ENCODE results near the gene GFM2. TPM values are rescaled to one million over a fixed set of nuclear protein-coding genes. Genes with fewer than 3 reads are reported as not detected.
A peak's percentile ranks its signal among the peaks of the same experiment; 100 is the strongest.
"Not testable (repeated sequence)": the region's sequence is repeated elsewhere in the genome, so short reads cannot be mapped to it uniquely, and the experiment has no call there.

Gene GFM2, protein sequence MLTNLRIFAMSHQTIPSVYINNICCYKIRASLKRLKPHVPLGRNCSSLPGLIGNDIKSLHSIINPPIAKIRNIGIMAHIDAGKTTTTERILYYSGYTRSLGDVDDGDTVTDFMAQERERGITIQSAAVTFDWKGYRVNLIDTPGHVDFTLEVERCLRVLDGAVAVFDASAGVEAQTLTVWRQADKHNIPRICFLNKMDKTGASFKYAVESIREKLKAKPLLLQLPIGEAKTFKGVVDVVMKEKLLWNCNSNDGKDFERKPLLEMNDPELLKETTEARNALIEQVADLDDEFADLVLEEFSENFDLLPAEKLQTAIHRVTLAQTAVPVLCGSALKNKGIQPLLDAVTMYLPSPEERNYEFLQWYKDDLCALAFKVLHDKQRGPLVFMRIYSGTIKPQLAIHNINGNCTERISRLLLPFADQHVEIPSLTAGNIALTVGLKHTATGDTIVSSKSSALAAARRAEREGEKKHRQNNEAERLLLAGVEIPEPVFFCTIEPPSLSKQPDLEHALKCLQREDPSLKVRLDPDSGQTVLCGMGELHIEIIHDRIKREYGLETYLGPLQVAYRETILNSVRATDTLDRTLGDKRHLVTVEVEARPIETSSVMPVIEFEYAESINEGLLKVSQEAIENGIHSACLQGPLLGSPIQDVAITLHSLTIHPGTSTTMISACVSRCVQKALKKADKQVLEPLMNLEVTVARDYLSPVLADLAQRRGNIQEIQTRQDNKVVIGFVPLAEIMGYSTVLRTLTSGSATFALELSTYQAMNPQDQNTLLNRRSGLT
- total RNA-seq, result 66.4 TPM

GRCh38 chr5:74766849-74767578, at the start of gene GFM2, which contains the start of gene NSA2:
Gene GFM2 (minus strand): TSS chr5:74767117. CDS start chr5:74763742, 3,375 bp downstream.
Gene NSA2 (plus strand): TSS chr5:74767249. CDS start chr5:74767361, 112 bp downstream.
- DNase-seq (ENCODE audit: low spot score in 2 of 2), result peak; percentile 60 to 75
- no peak for FAIRE-seq

- no peak for FAIRE-seq
- no peak for DNase-seq (ENCODE audit: low spot score in 2 of 2)
These were observed 44.0 kb upstream of the GFM2 start for GRCh38 chr5:74810915-74811314.

DNA sequence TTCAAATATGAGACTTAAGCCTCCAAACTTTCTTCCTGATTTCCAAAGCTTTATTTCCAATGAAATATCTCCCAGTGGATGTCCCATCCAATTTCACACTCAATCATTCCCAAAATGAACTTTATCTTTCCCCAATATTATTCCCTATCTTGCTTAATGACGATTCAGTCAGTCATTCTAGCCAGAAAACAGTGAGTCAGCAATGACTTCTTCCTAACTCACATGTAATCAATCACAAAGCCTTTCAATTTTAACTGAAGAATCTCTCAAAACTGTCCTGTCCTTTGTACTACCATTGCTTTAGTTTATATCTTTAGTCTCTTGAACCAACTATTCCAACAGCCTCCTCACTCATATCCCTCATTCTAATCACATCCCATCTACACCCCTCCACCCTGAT, 35.0 kb upstream of the GFM2 start:
- FAIRE-seq, result no peak
- no peak for DNase-seq (ENCODE audit: low spot score in 2 of 2)

- no peak for FAIRE-seq
- no peak for DNase-seq (ENCODE audit: low spot score in 2 of 2)
These were observed 34.3 kb upstream of the GFM2 start for GRCh38 chr5:74801197-74801596.

- FAIRE-seq (no peak), DNase-seq (ENCODE audit: low spot score in 2 of 2) (no peak)
These were observed 32.3 kb upstream of the GFM2 start for GRCh38 chr5:74798977-74799911.

- not testable (repeated sequence) for DNase-seq (ENCODE audit: low spot score in 2 of 2)
- peak; percentile 8 for FAIRE-seq
These were observed 24.8 kb upstream of the GFM2 start for GRCh38 chr5:74791669-74792068.

DNA sequence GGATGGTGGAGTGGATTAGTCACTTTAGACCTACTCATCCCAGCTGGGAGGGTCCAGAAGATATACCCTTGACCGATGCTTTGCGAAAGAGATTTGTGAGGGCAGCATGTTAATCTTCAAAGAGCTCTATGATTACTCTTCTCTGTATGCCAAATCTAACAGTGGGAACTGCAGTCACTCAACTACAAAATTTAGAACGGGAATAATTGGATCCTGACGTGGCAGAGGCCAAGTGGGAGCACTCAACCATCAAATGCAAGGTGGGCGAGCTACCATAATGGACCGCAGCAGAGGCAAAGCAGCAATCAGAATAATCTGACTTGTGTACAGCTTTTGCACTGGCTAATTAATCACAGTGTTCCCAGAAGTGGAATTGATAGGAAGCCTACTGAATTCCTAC, 20.5 kb upstream of the GFM2 start:
- DNase-seq (ENCODE audit: low spot score in 2 of 2), result no peak
- no peak for FAIRE-seq

DNA sequence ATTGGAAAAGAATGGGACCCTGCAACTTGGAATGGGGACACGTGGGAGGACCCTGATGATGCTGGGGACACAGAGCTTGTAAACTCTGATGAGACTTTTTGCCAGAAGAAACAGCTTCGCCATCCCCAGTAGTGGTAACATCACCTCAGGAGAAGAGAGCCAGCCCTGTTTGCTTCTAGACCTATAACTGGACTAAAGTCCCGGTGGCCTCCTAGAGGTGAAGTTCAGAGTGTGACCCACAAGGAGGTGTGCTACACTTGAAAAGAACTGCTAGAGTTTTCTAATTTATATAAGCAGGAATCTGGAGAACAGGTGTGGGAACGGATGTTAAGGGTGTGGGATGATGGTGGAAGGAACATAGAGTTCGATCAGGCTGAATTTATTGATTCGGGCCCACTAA, 19.9 kb upstream of the GFM2 start:
- DNase-seq (ENCODE audit: low spot score in 2 of 2) (no peak), FAIRE-seq (no peak)

GRCh38 chr5:74778609-74779008, 11.7 kb upstream of the GFM2 start:
- DNase-seq (ENCODE audit: low spot score in 2 of 2) (no peak), FAIRE-seq (no peak)

GRCh38 chr5:74772359-74772758, 5.4 kb upstream of the GFM2 start:
- DNase-seq (ENCODE audit: low spot score in 2 of 2) (no peak), FAIRE-seq (no peak)

DNA sequence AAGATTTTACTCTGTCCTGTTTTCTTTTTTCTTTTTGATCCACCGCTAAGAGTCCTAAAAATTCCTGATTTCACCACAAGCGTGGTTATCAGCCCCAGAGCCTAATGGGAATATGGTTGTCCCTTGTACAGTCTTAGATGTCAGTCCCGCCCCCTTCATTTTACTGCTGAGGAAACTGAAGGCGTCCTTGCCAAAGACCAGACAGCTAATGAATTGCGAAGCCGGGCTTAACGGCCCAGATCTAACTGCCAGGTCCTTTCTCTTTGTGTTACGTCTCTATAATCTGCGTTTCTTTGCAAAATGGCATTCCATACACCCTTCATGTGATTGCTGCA, 629 bp upstream of the GFM2 start:
- DNase-seq (ENCODE audit: low spot score in 2 of 2) (peak in 1 of 2 donors; percentile 17), FAIRE-seq (no peak)

DNA sequence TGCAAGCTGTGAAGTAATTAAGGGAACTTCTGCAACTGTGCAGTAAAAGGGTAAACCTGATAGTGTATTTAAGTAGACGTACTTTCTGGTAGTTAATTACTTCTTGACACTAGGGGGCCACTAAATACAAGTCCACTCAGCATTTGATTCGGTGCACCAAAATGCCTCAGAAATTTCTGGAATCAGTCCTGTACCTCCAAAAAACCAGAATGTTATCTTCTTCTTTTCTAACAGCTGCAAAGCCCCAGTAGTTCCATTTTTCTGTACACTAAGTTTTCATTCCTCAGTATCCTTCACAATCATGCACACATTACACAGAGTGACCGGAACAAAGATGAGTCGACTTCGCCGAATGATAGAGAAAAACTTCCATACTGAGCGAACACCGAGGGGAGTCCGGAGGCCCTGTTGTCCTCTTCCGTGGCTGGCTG, 484 bp downstream of the GFM2 start:
- FAIRE-seq (no peak), DNase-seq (ENCODE audit: low spot score in 2 of 2) (peak in 1 of 2 donors; percentile 47)

DNA sequence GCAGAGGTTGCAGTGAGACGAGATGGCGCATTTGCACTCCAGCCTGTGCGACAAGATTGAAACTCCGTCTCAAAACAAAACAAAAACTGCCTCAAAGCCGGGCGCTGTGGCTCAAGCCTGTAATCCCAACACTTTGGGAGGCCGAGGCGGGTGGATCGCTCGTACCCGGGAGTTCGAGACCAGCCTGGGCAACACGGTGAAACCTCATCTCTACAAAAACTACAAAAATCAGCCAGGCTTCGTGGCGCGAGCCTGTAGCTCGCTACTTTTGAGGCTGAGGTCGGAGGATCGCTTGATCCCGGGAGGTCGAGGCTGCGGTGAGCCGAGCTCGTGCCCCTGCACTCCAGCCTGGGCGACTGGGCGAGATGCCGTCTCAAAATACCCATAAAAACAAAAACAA, 988 bp downstream of the GFM2 start:
- FAIRE-seq (no peak), DNase-seq (ENCODE audit: low spot score in 2 of 2) (no peak)

DNA sequence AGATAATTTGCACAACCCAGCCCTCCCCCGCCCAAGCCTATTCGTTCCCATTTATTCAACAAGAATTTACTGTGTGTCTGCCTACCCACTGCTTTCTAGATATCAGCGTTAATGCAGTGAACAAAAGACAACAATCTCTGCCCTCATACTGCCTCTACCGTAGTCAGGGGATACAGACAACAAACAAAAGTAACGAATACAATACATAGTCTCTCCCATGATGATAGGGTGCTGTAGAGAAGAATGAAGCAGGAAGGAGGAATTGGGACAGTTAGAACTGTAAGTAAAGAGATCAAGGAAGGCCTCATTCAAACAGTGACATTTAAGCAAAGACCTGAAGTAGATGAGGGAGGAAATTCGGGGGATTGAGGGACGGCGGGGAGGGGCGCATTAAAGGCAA, 1.7 kb downstream of the GFM2 start:
- FAIRE-seq (no peak), DNase-seq (ENCODE audit: low spot score in 2 of 2) (no peak)

GRCh38 chr5:74763504-74763903, 3.4 kb downstream of the GFM2 start:
- no peak for FAIRE-seq
- DNase-seq (ENCODE audit: low spot score in 2 of 2), result no peak

DNA sequence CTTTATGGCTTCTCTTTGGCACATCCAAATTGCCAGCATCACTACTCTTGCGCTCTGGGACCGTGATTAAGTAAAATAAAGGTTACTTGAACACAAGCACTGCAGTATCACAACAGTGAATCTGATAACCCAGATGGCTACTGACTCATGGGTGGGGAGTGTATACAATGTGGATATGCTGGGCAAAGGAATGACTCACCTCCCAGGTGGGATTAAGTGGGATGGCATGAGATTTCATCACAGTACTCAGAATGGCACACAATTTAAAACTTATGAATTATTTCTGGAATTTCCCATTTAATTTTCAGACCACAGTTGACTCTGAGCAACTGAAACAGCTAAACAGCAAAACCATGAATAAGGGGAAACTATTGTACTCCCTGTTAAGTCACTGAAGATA, 4.3 kb downstream of the GFM2 start:
- FAIRE-seq, result no peak

DNA sequence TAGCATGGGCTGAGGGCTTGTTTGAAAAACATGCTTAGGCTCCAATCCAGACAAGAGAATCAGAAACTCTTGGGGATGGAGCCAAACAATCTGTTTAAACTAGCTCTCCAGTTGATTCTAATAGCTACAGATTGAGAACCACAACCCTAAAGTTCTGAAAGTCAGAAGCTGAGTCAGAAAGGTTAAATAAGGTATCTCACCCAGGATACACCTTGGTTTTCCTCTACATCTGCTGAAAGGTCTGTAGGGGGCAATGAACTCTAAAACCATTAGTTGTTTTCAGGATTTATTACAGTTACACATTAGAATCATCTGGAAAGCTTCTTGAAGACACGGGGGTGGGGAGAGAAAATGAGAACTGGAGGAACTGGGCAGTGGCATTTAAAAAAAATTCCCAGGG, 5.7 kb downstream of the GFM2 start:
- DNase-seq (ENCODE audit: low spot score in 2 of 2), result no peak
- no peak for FAIRE-seq

More for the DNA sequence above, 4.3 kb downstream of the GFM2 start:
- no peak for DNase-seq (ENCODE audit: low spot score in 2 of 2)

- FAIRE-seq, result peak; percentile 10
- DNase-seq (ENCODE audit: low spot score in 2 of 2), result not testable (repeated sequence)
These were observed 18.2 kb downstream of the GFM2 start for GRCh38 chr5:74748742-74749141.

DNA sequence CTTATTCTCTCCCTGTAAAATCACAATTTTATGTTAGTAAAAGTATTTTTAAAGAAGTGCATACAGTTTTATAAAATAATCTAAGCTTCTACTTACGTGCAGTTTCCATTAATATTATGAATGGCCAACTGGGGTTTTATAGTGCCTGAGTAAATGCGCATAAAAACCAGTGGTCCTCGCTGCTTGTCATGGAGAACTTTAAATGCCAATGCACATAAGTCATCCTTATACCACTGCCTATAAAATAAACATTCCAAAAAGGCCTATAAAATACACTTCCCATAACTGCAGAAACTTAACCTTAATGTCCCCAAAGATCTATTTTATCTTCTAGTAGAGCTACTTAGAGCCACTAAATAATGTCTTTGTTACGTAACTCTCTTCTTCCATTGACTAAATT, 28.5 kb downstream of the GFM2 start:
- DNase-seq (ENCODE audit: low spot score in 2 of 2), result no peak
- FAIRE-seq, result no peak

- DNase-seq (ENCODE audit: low spot score in 2 of 2), result no peak
- FAIRE-seq, result no peak
These were observed 30.2 kb downstream of the GFM2 start for GRCh38 chr5:74736759-74737158.

Measured in frontal cortex (tissue), 4 donors.